DMS153 treated with DMSO at 0.1 percent for 48 hours (cell line): ENCODE data around the gene DNAJB8.

Source experiments
- DNase-seq: peaks from one replicate; lab custom pipeline; 2025; ENCODE audit not compliant: unreplicated experiment; lab: John Stamatoyannopoulos, UW

The DNAJB8 gene

DNA sequence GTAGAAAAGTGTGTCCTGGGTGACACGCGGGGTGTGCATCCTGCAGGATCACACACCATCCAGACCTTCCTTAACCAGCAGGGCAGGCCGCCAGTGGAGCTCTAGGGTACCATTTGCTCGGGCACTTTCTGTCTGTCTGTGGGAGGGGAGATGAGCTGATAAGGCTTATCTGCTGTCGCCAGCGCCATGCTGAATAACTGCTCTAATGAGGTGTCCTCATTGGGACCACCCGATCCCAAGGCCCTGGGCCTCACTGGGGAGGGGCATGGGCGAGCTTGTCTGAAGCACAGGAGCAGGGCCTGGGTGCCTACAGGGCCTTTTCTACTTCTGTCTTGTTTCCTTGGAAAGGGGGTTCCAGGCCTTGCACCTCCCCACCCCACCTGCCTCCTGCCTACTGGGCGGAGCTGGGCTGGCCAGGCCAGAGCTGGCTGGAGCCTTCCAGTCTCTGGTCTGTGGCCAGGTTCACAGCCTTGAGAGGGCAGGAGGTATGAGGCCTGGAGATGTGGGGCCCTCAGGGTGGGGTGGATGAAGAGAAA, 28.8 kb upstream of the DNAJB8 start:
- no peak for DNase-seq

DNA sequence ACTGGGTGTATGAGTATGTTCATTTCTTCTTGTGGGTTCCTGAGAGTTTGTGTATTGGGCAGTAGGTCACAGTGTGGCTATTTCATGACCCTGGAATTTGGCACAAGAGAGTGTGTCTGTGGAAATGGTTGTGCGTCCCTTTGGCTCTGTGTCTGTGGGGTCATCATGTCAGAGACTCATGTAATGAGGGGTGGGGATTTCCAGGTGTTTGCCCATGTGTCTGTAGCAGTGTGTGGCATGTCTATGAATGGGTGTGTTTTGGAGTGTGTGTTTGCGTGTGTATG, 27.6 kb upstream of the DNAJB8 start:
- no peak for DNase-seq

DNA sequence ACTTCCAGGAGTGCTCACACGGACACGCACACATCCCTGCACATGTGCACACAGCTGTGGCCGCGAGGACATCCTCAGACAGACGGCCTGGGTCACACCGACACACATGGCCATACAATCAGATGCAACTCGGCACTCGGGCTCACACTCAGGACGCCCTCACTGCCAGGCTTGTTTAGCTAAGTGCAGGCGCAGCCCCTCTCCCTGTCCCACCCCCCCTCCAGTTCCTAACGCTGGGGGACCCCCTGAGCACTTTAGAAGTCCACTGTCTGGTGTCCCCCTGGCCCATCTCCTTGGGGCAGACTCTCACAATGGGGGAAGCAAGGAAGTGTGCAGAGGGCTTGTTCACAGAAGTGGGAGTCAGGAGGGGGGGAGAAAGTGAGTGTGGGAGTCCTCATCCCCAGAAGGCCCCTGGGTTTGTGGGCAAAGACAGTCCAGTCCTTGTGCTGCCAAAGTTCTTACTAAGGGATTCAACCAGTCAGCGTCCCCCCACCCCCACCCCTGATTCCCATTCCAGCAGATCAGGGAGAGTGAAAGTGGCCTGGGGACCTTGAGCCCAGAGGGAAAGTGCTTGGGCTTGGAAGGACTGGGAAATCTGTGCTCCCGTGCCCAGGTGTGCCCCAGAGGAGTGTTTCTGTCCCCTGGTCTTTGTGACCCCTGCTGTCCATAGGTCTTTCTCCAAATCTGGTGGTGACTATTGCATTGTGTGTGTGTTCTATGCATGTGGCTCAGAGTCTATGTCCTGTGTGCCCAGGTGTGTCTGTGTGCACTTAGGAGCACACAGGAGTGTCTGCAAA, 27.1 kb upstream of the DNAJB8 start:
- DNase-seq, result no peak

DNA sequence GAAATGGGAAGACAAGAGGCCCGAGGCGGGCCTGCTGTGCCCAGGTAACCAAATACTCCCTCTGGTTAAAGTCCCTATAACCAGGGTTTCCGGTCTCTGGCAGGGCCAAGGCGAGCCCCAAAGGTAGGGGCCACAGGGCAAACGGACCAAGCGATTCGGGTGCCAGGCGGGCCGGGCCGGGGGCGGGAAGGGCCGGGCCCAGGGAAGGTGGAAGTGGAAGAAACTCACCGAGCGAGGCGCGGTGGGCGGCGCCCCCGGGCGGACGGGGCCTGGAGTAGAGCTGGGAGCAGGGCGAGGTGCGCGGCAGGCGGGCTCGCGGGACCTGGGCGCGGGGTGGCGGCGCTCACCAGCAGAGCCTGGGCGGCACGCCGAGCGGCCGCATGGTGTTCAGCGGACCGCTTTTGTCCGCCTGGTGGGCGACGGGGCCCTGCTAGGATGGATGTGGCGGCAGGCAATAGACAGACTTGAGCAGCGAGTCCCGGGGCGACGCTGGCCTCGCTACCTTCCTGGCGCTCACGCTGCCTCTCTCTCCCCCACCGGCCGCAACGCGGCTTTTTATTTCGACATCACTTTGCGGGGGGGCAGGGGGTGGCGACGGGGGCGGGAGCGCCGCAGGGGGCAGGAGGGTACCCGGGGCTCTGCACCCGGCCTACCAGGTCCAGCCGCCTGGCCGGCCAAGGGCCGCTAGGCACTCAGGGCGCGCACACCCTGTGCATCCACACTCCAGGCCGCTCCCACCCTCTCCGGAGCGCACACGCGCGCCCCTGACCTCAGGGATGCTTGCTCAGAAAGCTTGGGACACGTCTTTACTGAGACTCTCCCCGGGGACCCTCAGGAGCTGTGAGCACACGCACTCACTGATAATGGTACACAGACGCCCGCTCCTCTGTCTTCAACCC, 26.2 kb upstream of the DNAJB8 start, which contains the start of gene GATA2:
GATA2 (minus strand) TSS at position 531 of the 899 bp plus-strand sequence. CDS start 6,170 bp downstream, outside the sequence.
- DNase-seq, result no peak

DNA sequence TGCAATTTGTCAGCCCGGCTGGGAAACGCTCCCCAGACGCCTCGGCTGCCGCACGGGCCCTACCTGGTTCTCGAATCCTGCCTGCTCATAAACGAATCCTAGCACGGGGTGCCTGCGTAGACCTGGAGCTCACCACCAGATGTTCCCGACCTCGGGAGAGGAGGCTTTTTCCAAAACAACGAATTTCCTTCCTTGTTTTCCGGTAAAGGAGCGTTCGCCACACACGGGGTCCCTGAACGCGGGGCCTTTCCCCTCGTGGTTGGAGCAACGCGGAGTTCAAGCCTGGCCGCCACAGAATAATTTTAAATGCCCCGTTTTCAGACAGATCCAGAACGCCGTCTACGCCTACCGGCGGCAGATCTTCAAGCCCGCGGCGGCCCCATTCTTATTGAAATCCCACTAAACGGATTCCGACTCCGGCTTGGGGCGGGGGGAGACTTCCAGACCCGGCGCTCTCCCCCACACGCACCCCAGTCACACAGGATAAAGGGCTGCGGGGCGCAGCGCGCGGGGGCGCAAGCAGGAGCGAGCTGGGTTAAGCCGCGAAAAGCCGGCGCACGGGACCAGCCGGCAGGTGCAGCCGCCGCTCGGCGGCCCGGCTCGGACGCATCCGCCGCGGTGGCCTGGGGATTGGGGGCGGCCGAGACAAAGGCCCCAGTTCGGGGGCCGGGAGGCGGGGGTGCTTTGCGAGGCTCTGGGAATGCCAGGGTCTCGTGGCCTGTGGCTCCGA, 25.4 kb upstream of the DNAJB8 start:
- no peak for DNase-seq

DNA sequence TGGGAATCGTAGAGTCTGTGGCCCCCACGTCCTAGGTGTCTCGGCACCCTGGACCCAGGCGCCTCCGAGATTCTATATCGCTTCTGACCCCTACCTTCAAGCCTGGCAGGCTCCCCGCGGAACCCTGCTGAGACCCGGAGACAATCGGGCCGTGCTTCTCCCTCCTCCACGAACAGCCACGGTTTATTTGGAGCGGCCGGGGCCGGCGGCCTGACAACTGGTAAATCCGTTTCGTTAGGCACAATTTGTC, 24.9 kb upstream of the DNAJB8 start:
- no peak for DNase-seq

DNA sequence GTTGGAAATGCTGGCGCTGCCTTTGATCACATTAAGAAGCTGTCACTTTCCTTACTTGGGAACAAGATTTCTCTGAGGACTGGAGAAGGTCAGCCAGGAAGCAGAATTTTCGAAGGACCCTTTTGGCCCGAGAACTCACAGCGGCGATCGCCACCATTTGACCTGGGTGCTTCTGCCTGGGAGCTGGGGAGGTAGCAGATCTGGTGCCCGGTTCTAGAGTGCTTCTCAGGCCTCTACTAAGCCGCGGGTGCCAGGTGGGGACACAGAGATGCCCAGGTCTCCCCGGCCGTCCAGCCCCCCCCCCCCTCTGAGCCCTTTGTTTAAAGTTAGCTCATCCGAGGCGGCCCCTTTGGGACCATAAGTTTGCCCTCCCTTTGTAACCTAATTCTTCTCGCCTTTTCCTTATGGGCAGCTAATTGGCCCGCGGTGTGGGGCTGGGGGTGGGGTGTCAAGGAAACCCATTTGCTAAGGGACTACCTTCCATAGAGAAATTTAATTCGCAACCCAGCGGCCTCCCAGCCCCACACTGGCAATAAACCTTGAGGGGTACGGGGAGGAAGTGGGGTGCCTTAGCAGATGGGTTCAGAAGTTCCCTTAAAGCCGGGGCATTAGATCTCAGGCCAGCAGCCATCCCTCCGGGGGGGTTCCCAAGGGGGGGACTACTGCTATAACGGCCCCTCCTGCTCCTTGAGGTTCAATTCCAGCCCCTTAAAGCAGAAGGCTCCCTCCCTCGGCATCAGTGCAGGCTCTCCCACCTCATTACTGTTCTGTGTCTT, 24.4 kb upstream of the DNAJB8 start:
- no peak for DNase-seq

DNA sequence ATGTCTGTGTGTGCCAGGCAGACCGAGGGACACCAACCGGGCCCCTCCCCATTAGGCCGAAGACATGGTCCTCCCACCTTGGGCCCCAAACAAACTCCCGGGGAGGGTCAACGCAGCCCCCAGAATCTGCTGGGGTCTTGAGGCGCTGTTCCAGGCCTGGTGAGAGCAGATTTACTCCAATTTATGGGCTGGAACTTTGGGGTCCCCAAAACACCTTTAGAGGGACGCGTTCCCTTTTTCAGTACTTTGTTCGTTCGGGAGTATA, 23.9 kb upstream of the DNAJB8 start:
- no peak for DNase-seq

DNA sequence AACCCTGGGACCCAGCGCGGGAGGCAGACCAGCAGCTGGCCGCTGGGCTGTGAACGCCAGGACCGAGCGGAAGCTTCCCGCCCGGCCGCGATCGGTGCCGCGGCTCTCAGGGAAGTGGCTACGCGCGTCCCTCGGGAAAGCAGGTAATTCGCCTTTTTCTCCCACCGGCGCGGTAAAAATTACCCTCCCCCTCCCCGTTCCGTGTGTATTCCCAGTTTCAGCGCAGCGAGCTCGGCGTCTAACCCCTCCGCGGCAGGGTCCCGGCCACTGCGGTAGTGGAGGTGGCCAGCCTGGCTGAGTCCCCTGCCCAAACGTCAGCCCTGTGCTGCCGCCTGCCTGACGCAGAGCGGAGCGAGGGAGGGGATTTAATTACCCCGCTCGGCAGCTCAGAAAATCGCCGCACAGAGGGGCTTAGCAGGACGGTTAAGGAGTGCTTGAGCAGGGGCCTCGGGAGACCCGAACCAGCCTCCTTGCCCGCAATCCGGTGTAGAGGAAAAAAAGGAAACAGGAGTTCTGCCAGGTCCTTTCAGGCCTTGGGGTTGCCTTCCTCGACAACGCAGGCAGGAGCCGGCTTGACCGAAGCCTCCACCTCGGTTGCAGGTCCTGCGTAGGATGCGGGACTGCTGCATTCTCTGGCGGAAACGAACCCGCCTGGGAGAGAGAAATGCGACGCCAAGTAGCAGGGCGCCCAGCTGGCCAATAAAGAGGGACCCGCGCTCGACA, 23.4 kb upstream of the DNAJB8 start:
- DNase-seq, result peak; percentile 45

DNA sequence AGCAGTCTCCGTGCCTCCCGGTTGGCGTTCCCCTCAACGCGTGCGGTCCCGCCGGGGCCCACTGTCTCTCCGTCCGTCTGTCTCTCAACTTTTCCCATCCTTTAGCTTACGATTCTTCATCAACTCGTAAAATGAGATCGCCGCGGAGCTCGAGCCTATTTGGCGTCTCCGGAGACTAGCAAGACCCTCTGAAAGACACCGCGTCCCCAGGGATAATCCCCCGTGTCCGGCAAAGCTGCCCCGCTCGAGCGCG, 22.9 kb upstream of the DNAJB8 start:
- DNase-seq, result no peak

DNA sequence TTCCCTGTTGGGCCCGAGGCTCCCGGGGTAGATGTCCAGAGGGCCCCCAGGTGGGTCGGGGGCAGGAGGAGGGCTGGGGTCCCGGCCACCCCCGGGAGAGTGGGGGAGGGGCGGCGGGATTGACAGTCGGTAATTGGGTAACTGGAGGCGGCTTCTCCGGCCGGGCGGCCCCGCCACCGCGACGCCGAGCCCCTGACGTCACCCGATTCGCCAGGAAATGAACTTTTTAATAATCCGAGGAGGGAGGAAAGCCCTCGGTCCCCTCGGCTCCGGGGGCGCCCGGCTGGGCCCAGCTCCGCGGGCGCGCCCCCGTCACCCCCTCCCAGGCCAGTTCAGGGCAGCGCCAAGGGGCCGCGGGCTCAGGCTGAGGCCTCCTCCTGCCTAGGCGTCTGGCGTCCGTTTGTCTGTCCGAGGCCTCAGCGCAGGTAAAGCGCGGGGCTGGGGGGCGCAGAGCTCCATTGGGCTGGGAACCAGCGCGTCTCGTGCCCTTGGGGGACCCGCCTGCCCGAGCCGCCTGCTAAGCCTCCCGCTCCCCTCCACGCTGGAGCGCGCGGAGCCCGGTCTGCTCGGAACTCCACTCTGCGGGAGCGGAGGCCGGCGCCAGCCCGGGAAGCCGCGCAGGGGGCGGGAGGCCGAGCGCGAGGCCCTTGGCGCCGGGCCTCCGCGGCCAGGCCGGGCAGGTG, 22.4 kb upstream of the DNAJB8 start:
- peak; percentile 39 for DNase-seq

DNA sequence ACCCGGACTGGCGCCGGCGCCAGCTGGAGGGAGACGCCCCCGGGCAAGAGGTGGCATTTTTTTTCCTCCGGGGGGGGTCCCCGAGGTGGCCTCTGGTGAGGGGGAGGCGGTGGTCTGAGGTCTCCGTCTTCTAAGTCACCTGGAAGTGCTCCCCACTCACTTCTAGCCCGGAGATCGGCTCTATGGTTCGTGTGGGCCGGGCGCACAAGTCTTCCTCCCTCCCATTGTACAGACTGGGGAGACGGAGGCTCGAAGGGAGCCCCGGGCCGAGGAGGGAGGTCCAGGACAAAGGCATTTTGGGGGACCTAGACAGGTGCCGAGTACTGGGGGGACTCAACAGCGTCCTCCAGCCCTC, 21.9 kb upstream of the DNAJB8 start:
- no peak for DNase-seq

DNA sequence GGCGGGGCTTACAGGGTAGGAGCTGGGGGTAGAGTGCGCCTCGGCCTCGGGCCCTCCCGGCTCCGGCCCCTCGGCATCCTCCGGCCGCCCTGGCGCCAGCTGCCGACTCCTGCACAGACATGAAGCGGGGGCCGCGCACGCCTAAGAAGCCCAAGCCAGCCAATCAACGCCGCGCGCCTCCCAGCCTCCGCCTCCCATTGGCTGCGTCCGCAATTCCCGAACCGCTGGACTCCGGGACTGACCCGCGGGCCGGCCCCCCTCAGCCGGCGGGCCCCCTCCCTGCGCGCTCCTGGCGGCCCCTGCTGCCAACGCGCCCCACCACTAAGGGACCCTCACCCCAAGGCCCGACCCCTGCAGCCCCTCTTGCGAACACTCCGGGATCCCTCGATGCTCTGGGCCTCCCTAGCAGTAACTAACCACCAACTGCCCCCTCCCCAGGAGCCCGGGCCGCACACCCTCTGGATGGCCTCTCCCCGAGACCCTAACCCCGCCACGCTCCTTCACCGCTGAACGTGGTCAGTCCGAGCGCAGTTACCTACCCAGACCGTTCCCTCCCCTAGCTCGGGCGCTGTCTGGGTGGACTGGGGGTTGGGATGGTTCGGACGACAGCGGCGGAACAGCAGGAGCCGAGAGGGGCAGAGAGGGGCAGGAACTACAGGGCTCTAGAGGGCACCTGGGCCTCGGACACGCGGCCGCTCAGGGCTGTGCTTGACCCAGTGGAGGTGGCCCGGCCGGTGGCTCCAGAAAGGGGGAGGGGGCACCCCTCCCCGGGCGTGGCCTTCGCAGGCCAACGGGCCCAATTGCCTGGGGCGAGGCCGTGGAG, 21.3 kb upstream of the DNAJB8 start:
- peak; percentile 77 for DNase-seq

DNA sequence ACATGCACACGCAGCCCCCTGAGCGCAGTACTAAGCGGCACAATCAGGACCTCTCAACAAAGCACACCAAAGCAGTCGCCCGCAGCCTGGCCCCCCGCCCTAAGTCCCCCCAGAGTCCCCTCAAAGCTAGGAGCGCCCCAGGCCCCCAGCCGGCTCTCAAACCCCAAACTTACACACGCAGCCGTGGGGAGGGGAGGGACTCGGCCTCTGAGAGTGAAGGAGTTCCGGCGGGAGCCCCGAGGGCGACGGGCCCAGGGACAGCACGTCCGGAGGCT, 20.8 kb upstream of the DNAJB8 start:
- DNase-seq, result no peak

DNA sequence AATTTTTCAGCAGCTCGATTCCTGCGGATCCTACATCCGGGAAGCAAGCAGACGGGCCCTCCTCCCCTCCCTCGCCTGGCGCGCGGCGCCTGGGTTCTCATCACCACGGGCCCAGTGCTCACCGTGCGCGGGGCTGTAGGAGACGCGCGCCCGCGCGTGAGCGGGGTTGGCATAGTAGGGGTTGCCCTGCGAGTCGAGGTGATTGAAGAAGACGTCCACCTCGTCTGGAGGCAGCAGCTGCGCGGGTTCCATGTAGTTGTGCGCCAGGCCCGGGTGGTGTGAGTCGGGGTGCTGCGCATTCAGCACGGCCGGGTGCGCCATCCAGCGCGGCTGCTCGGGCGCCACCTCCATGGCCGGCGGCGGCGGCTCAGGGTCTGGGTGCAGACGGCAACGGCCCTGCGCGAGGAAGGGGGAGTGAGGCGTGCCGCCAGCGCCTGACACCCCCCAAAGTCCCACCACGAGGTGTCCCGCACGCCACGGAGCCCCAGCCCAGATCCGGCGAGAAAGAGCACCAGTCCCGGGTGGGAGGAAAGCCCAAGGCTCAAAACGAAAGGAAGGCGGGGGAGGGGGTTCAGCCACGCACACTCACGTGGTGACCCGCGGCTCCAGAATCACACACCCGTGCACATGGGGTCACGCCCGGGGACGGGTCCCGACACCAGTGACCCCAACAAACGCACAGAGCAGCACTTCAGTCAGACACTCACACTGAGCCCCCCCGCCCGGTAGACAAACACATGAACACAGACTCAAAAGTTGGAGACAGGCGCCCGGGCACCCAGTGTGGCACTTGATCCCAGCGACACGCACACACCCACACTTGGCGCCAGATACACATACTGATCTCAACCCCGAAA, 20.2 kb upstream of the DNAJB8 start:
- no peak for DNase-seq

DNA sequence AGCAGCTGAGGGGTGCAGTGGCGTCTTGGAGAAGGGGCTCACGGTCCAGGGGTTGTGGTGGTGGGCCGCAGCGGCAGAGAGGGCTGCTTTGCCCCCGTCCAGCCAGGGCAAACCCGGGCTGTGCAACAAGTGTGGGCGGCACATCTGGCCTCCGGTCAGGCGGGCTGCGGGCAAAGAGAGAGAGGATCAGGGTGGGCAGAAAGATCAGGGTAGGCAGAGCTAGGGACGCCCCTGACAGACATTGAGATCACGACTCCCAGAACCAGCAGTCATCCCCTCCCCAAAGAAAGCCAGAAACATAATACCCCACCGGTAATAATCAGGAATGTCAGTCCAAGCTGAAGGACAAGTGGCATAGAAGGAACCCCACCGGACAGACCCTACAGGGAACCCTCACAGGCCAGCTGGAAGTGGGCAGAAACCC, 19.5 kb upstream of the DNAJB8 start:
- no peak for DNase-seq

DNA sequence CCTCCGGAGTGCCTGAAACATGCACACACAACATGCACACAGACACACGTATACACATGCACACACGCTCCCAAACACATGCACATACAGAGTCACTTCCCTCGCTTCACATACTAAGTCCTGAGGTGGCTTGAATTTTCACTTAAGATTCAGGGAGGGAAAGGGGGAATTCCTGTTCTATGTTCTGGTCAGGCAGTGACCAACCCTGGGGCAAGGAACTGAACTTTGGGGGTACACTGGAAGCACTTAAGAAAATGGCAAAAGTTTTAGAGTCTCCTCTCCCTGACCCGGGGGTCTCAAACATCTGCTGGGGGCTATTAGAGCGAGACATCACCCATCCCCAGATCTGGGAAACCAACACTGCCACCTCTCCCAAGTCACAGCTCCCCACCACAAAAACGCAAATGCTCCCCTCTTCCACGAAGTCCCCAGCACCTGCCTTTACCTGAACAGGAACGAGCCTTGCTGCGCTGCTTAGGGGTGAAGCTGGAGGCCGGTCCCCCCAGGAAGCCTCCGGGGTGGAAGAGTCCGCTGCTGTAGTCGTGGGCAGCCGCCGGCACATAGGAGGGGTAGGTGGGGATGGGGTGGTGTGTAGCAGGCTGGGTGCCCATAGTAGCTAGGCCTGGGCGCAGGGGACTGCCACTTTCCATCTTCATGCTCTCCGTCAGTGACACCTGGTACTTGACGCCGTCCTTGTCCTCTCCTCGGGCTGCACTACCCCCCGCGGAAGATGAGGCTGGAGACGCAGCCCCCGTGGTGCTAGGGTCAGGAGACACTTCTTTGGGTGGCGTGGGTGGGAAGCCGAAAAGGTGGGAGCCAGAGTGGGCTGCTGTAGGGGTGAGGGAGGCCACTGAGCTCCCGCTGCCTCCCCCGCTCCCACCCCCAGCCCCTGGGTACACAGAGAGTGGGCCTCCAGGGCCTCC, 18.9 kb upstream of the DNAJB8 start:
- DNase-seq, result no peak
